Measurements from ENCODE around the gene GRPR. TPM values are rescaled to one million over a fixed set of nuclear protein-coding genes. Genes with fewer than 3 reads are reported as not detected.

Gene GRPR
- total and polyA plus RNA-seq, 2 of the 13 experiments (the other 11 are each of a cell fraction or from before 2014, with no cell fraction given), result 0.04 to 0.05 TPM

GRCh38 chrX:16136080-16136479 is 12.7 kb downstream of the GRPR start:
- in situ Hi-C loops (cut with HindIII; ENCODE audit: extremely low pct_ligation_motif_present, low pct_unique_long_range_greater_than_20kb), result no loop called here

GRCh38 chrX:16137416-16138107 is 14.2 kb downstream of the GRPR start:
- DNase-seq (ENCODE audit: low spot score), result no peak
- Histone ChIP-seq H3K27ac (ENCODE audit: extremely low read length, insufficient read depth, low read length) (no peak overlapping the region), H3K4me3 (replicated peaks in 1 of 3; ENCODE audit: insufficient read depth in 1 of 3, low read depth in 2 of 3, low read length in 3 of 3) (no peak overlapping the region), H3K4me2 (ENCODE audit: low read depth, low read length) (no peak overlapping the region), H3K9me3 (ENCODE audit: low read length) (no peaks in the 10 kb centered on the region), H3K36me3 (replicated peaks in 1 of 2; ENCODE audit: control insufficient read depth in 1 of 2, insufficient read depth in 2 of 2, low read length in 2 of 2) (no peaks in the 10 kb centered on the region), H2AFZ (ENCODE audit: low read length) (no peak overlapping the region), H3K9ac (ENCODE audit: insufficient read depth, low read depth, low read length) (no peak overlapping the region), H3K27me3 (ENCODE audit: control insufficient read depth in 1 of 2, insufficient read depth in 2 of 2, low read length in 2 of 2) (no peaks in the 10 kb centered on the region), H3K4me1 (ENCODE audit: insufficient read depth, low read length) (no peaks in the 10 kb centered on the region), H3K79me2 (ENCODE audit: insufficient read depth, low read length) (no peaks in the 10 kb centered on the region), H4K20me1 (ENCODE audit: insufficient read depth, low read length) (no peaks in the 10 kb centered on the region)
- CTCF ChIA-PET (ENCODE audit: low intra/inter-chr PET ratio, low total read pairs), result no interaction called here
- POLR2A ChIA-PET, result no interaction called here
- in situ Hi-C loops (cut with HindIII; ENCODE audit: extremely low pct_ligation_motif_present, low pct_unique_long_range_greater_than_20kb) (no loop called here), intact Hi-C loops (cut with micrococcal nuclease; ENCODE audit: unreplicated experiment) (loop anchor here (2.0 kb wide), 1 partner anchor 377 kb away; no protein-coding TSS in a partner anchor)
- ATAC-seq, result no peak
- no peak for FAIRE-seq
- BruUV-seq (replicated peaks), result no TSS peak
- TF ChIP-seq ZNF235 (CRISPR knock-in tag; IDR thresholded peaks at IDR 0.05; ENCODE audit: borderline replicate concordance), result no peak
- no peak for TF ChIP-seq KDM3A (CRISPR knock-in tag; IDR thresholded peaks at IDR 0.05; ENCODE audit: low read depth)
- no peak for TF ChIP-seq ZNF773 (CRISPR knock-in tag; IDR thresholded peaks at IDR 0.05; ENCODE audit: borderline replicate concordance)
- TF ChIP-seq ZFP41 (CRISPR knock-in tag; IDR thresholded peaks at IDR 0.05; ENCODE audit: borderline replicate concordance), result no peak
- TF ChIP-seq POLR2AphosphoS5 (IDR thresholded peaks at IDR 0.05; ENCODE audit: low read depth, low read length), result no peak
- TF ChIP-seq DDIT3 (CRISPR knock-in tag; IDR thresholded peaks at IDR 0.05), result no peak
- no peak for TF ChIP-seq TCF7L2 (IDR thresholded peaks at IDR 0.05; ENCODE audit: low read depth, low read length)
- TF ChIP-seq NRL (CRISPR knock-in tag; IDR thresholded peaks at IDR 0.05; ENCODE audit: borderline replicate concordance), result no peak
- TF ChIP-seq HBP1 (CRISPR knock-in tag; IDR thresholded peaks at IDR 0.05; ENCODE audit: low read depth), result no peak
- TF ChIP-seq ZNF564 (CRISPR knock-in tag; IDR thresholded peaks at IDR 0.05), result no peak
- TF ChIP-seq ZNF558 (CRISPR knock-in tag; IDR thresholded peaks at IDR 0.05; ENCODE audit: borderline replicate concordance), result no peak

More at GRCh38 chrX:16136080-16136479, 12.7 kb downstream of the GRPR start:
- H3K9me3 ChIP-seq (ENCODE audit: low read length), result no peaks in the 10 kb centered on the region
- H3K79me2 ChIP-seq (ENCODE audit: insufficient read depth, low read length), result no peaks in the 10 kb centered on the region
- no peak overlapping the region for H3K4me2 ChIP-seq (ENCODE audit: low read depth, low read length)
- no peak overlapping the region for H2AFZ ChIP-seq (ENCODE audit: low read length)
- no peak for TF ChIP-seq GRHL1 (CRISPR knock-in tag; conservative IDR thresholded peaks at IDR 0.05)
- no peak for TF ChIP-seq NR2F2 (IDR thresholded peaks at IDR 0.05; ENCODE audit: borderline replicate concordance, low read depth)
- 0 out of 4 replicates have a peak, but pooled peaks of 1 of the 2 experiments have one; percentile 4 for TF ChIP-seq MAFK (conservative IDR thresholded peaks at IDR 0.05 in 1 of 2, IDR thresholded peaks at IDR 0.05 in 1 of 2; ENCODE audit: low read length in 2 of 2)
- TF ChIP-seq ZFX (CRISPR knock-in tag; IDR thresholded peaks at IDR 0.05; ENCODE audit: low read depth), result no peak
- H3K4me1 ChIP-seq (ENCODE audit: insufficient read depth, low read length), result no peaks in the 10 kb centered on the region
- CTCF ChIA-PET (ENCODE audit: low intra/inter-chr PET ratio, low total read pairs), result no interaction called here
- H4K20me1 ChIP-seq (ENCODE audit: insufficient read depth, low read length), result no peaks in the 10 kb centered on the region
- no peak for FAIRE-seq
- intact Hi-C loops (cut with micrococcal nuclease; ENCODE audit: unreplicated experiment), result loop anchor here (2.0 kb wide), 1 partner anchor 375 kb away; no protein-coding TSS in a partner anchor
- ATAC-seq, result no peak
- 0% methylated on average over 2 of the region's 2 CpGs for WGBS (ENCODE audit: low lambda C conversion rate)
- H3K9ac ChIP-seq (ENCODE audit: insufficient read depth, low read depth, low read length), result no peak overlapping the region
- H3K4me3 ChIP-seq (replicated peaks in 1 of 3; ENCODE audit: insufficient read depth in 1 of 3, low read depth in 2 of 3, low read length in 3 of 3), result no peak overlapping the region
- POLR2A ChIA-PET, result no interaction called here
- no peak overlapping the region for H3K27ac ChIP-seq (ENCODE audit: extremely low read length, insufficient read depth, low read length)
- H3K27me3 ChIP-seq (ENCODE audit: control insufficient read depth in 1 of 2, insufficient read depth in 2 of 2, low read length in 2 of 2), result no peaks in the 10 kb centered on the region
- no TSS peak for BruUV-seq (replicated peaks)
- no peak for DNase-seq (ENCODE audit: low spot score)
- no peaks in the 10 kb centered on the region for H3K36me3 ChIP-seq (replicated peaks in 1 of 2; ENCODE audit: control insufficient read depth in 1 of 2, insufficient read depth in 2 of 2, low read length in 2 of 2)

Measured in HepG2 (cell line).